Renal pelvis (tissue), 12 donors: ENCODE measurements around the gene C1R. TPM values are rescaled to one million over a fixed set of nuclear protein-coding genes. Genes with fewer than 3 reads are reported as not detected.

ENCODE experiments used
- DNase-seq: peaks from one replicate; pipeline ENCODE4 v3.0.0-alpha.2; 2013
- long read RNA-seq, 16 experiments: transcript quantifications; one replicate each; lab custom pipeline, GENCODE V29; 2026
- polyA plus RNA-seq, 3 donors: library from polyadenylated mRNA; unstranded; fragments of 120-200 nt; gene quantifications; one replicate each; pipeline ENCODE4 v1.2.1, GENCODE V29; 2013; ENCODE audit not compliant: insufficient read length in 3 of 3

C1R gene
- polyA plus RNA-seq = 10 to 100 TPM; 34.8 to 47.5 (median 37.3) TPM
- long read RNA-seq, donor 1, partial matches to known transcripts = 0 of 4 reads
- long read RNA-seq, donor 1, other reads (novel, unspliced or antisense) = 0 of 4 reads
- long read RNA-seq, donor 2, transcript C1R-215 (11 exons, 2,508 nt) = major isoform, 5 of 6 reads
- long read RNA-seq, donor 2, partial matches to known transcripts = 0 of 6 reads
- long read RNA-seq, donor 2, other reads (novel, unspliced or antisense) = 0 of 6 reads
- long read RNA-seq, donor 3, transcript C1R-215 (11 exons, 2,508 nt) = major isoform, 5 of 10 reads
- long read RNA-seq, donor 3, partial matches to known transcripts = 0 of 10 reads
- long read RNA-seq, donor 3, other reads (novel, unspliced or antisense) = 0 of 10 reads
- long read RNA-seq, donor 4, transcript C1R-215 (11 exons, 2,508 nt) = major isoform, 8 of 12 reads
- long read RNA-seq, donor 4, partial matches to known transcripts = 0 of 12 reads
- long read RNA-seq, donor 4, other reads (novel, unspliced or antisense) = 0 of 12 reads
- long read RNA-seq, donor 5, partial matches to known transcripts = 0 of 1 reads
- long read RNA-seq, donor 5, other reads (novel, unspliced or antisense) = 0 of 1 reads
- long read RNA-seq, donor 6, partial matches to known transcripts = 0 of 1 reads
- long read RNA-seq, donor 6, other reads (novel, unspliced or antisense) = 0 of 1 reads
- long read RNA-seq, donor 7, transcript C1R-215 (11 exons, 2,508 nt) = major isoform, 8 of 9 reads
- long read RNA-seq, donor 7, partial matches to known transcripts = 0 of 9 reads
- long read RNA-seq, donor 7, other reads (novel, unspliced or antisense) = 0 of 9 reads
- long read RNA-seq, donor 8, partial matches to known transcripts = 24 of 27 reads
- long read RNA-seq, donor 8, other reads (novel, unspliced or antisense) = 0 of 27 reads
- long read RNA-seq, donor 9, partial matches to known transcripts = 7 of 12 reads
- long read RNA-seq, donor 9, other reads (novel, unspliced or antisense) = 0 of 12 reads
- long read RNA-seq, donor 10, partial matches to known transcripts = 0 of 4 reads
- long read RNA-seq, donor 10, other reads (novel, unspliced or antisense) = 0 of 4 reads
- long read RNA-seq, donor 11, partial matches to known transcripts = 0 of 2 reads
- long read RNA-seq, donor 11, other reads (novel, unspliced or antisense) = 0 of 2 reads
- long read RNA-seq, donor 12, transcript C1R-215 (11 exons, 2,508 nt) = major isoform, 6 of 7 reads
- long read RNA-seq, donor 12, partial matches to known transcripts = 0 of 7 reads
- long read RNA-seq, donor 12, other reads (novel, unspliced or antisense) = 0 of 7 reads
- long read RNA-seq, donor 13, partial matches to known transcripts = 0 of 1 reads
- long read RNA-seq, donor 13, other reads (novel, unspliced or antisense) = 0 of 1 reads
- long read RNA-seq, donor 14 = 0 reads
- long read RNA-seq, donor 15, transcript C1R-215 (11 exons, 2,508 nt) = major isoform, 13 of 13 reads
- long read RNA-seq, donor 15, partial matches to known transcripts = 0 of 13 reads
- long read RNA-seq, donor 15, other reads (novel, unspliced or antisense) = 0 of 13 reads
- long read RNA-seq, donor 16, transcript C1R-215 (11 exons, 2,508 nt) = major isoform, 5 of 7 reads
- long read RNA-seq, donor 16, partial matches to known transcripts = 0 of 7 reads
- long read RNA-seq, donor 16, other reads (novel, unspliced or antisense) = 0 of 7 reads

DNA sequence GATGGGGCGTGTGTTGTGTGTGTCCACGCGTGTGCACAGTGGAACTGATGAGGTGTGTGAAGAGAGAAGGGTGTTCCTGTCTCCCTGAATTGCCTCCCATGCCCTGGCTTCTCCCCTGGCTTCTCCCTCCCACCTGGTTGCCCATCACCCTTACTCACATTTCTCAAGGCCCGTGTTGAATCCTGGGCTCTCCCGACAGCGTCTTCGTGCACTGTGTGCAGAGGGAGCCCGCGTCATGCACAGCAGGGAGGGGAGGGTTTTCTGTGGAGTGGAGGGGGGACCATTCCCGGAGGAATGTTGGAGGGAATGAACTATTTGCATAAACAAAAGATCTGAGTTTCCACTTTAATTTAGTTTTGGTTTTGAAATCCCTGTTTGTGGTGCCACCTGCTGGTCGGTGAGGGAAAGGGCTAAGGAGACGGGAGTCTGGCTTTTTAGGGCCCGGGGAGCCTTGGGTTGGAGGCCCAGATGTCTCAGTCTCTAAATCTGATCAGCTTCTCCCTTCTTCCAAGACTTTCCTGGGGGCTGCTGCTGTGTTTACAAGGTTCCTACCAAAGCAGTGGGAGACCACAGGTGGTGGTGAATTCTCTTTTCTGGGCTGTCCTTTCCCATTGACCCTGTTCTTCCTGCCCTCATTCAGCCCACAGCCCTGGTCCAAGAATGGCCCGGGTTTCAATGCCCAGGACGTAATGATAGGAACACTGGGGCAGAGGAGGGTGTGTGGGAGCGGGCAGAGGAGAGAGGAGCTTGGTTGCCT, at the start of gene C1R:
Gene C1R (minus strand): TSS at position 217 of the 757 bp plus-strand sequence. CDS start 57 bp downstream, at position 160.
- peak; percentile 81 for DNase-seq

DNA sequence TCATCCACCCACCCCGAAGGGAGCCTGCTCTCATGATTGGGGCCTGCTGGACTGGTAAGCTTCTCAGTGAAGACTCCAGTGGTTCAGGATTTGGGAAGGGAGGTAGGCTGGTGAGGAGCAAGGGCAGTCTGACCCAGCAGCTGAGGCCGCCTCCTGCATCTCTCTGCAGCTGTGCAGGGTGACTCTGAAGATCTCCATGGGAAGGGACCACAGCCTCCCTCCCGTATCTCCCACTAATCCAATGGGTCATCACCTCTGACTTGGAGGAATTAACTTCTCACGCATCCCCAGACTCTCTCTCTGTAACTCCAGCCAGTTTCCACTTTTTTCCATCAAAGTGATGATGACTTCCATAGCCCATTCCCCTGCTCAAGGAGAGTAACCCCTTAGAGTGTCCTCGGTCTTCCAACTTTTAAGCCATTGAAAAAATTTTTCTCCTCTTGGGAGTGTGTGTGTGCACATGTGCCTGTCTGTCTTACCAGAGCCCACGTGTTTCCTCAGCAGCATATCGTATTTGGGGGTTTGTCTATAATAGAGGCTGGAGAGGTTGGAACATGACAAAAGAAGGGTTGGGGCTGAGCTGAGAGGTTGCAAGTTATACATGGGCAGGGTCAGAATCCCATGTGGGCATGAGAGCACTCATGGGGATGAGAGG, 49.2 kb upstream of the C1R start:
- DNase-seq = no peak

DNA sequence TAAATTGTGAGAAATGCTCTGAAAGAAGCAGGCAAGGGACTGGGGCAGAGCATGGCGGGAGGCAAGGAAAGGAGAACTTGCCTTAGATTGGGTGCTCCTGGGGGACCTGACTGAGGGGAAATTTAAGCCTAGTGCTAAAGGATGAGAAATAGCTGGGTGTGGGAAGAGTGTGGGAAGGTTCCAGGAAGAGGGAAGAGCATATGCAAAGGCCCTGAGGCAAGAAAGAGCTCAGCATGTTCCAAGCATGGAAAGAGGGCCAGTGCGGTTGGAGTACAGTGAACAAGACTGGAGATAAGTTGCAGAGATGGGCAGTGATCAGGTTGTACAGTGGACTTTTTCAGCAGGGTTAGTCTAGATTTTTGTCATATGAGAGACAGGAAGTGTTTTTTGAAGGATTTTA, 47.0 kb upstream of the C1R start:
- no peak for DNase-seq

- DNase-seq = no peak
Observed at GRCh38 chr12:7137908-7138307, 45.7 kb upstream of the C1R start.

DNA sequence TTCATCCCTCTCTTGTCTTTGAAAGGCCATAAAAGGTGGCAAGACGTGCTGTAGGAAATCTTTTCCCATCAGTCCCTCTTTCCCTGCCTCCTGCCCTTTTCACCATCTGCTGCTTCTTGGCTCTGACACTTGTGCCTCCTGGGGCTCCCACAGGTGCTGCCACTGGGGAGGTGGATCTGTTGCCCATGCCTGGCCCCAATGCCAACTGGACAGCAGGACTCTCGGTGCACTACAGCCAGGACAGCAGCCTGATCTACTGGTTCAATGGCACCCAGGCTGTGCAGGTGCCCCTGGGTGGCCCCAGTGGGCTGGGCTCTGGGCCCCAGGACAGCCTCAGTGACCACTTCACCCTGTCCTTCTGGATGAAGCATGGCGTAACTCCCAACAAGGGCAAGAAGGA, 44.4 kb upstream of the C1R start:
- no peak for DNase-seq

DNA sequence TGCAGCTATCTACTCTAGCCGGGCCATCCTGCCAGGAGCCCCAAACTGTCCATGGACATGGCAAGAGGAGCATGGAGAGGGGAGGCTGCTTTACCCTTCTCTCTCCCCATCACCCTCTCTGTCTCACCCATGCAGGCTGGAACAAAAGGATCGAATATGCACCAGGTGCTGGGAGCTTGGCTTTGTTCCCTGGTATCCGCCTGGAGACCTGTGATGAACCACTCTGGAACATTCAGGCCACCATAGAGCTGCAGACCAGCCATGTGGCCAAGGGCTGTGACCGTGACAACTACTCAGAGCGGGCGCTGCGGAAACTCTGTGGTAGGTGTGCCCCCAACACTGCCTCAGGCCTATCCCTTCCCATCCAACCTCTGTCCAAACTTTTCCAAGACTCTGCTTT, 43.8 kb upstream of the C1R start:
- DNase-seq = no peak

- DNase-seq = no peak
Observed at GRCh38 chr12:7134396-7135166, 42.3 kb upstream of the C1R start.

DNA sequence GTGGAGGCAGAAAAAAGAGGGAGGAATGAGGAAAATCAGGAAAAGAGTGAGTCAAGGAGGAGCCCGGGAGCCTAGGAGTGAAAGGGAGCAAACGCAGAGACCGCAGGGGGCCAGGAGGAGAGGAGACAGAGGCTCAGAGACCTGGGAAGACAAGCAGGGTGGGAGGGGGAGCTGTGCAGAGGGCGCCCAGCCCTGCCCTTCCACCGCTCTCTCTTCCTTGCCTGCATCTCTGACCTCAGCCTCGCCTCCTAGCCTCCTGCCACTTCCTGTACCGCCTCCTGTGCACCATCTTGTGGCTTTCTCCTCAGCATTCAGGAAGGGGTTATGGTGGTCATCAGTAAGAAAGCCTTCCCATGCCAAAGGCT, 39.2 kb upstream of the C1R start:
- no peak for DNase-seq

DNA sequence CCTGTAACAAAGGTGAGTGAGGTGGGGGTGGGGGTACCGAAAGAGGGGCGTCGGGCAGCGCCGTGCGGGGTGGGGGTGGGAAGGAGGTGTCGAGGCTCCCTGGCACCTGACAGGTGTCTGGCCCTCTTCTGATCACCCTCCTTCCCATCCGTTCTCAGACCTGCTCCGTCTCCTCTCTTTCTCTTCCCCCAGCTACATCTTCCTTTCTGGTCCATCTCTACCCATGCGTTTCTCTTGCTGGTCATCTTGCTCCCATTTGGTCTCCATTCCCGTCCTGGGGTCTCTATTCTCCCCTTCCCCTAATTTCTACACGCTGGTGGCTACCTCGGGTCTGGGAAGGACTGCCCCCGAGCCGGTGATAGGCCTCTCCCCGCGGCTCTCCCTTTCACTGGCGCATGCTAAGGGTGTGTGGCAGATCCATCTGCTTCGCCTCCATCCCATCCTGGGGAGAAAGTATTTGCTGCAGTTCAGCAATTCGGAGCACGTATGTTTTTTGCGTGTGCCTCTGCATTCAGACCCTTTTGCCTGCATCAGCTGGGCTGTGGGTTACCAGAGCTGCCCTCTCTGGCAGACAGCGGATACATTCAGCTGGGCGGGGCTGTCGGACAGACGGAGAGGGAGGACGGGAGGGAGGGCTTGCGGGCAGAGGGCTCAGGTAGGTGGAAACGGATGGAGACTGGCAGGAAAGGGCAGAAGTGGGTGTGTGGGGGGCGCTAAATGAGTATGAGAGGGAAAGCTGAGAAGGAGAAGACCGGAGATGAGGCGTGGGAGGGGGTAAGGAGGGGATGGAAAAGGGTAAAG, 38.7 kb upstream of the C1R start:
- no peak for DNase-seq

DNA sequence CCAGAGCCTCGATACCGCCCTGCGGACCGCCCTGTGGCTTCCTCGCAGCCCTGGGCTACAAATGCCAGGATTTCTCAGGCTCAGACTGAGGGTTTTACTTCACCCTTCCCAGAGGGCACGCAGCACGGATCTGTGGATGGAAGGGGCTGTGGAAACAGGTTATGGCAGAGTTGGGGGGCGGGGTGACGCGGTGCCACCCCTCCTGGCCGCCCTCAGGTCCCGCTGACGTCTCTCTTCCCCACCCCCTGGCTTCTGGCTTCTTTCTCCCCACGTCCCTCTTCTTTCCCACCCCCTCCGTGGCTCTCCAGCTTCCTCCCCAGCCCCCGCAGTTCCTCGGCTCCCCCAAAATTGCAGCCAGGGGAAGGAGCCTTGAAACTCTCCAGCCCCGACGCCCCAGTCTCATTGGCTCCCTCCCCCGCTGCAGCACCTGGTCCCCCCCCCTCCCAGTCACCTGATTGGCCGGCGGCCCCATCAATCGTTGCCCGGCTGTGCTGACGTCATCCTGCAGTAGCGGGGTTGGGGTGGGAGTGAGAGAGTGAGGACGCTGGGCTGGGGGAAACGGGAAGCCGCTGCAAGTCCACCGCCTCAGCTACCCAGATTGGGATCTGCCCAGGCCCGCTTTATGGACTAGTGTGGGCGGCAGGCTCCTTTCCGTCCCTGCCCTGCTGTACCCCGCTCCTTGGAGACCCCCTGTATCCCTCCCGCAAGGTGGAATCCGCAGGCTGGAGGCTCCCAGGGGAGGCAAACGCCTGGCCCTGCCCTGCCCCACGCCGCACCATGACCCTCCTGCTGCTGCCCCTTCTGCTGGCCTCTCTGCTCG, 37.8 kb upstream of the C1R start, which contains the start of gene CLSTN3:
Gene CLSTN3 (plus strand): TSS at position 500 of the 820 bp plus-strand sequence. CDS start 278 bp downstream, at position 778.
- DNase-seq = peak; percentile 88

GRCh38 chr12:7129287-7129871, 37.1 kb upstream of the C1R start:
- no peak for DNase-seq

DNA sequence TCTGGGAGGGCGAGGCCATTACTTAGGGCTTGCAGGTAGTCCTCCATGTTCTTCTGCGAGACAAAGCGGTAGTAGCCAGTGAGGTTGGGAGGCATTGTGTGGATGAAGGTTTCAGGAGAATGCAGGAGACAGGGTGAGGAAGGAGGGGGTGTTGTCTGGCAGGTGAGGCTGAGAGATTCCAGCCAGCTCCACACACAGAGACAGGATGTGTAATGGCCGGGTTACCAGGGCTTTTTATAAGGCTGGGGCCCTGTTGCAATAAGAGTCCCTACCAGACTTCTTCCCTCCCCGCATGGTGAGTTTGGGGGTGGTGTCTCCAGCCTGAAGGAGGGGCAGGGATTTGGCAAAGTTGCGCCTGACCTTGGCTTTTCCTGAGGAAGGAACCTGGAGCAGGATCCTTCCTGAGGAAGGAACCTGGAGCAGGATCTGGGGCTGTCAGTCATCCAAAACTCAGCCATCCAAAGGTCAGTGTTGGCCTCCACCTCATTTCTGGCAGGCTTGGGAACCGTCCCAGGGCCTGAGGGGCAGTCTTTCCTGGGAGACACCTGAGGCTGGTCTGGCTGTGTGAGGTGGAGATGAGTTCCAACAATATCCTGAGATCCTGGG, 36.5 kb upstream of the C1R start, which contains the start of gene RBP5:
Gene RBP5 (minus strand): TSS at position 209 of the 606 bp plus-strand sequence. CDS start 114 bp downstream, at position 95.
- no peak for DNase-seq

GRCh38 chr12:7127916-7128626, 35.8 kb upstream of the C1R start:
- no peak for DNase-seq

- no peak for DNase-seq
Observed at GRCh38 chr12:7125632-7126227, 33.5 kb upstream of the C1R start.
